SU-DHL-6 (cell line): ENCODE data around the gene SLC38A10.

ENCODE experiments used
- H2AFZ ChIP-seq: fragments of 200-600 bp; sonication (generic); 2 replicates; pipeline ENCODE4 v1.6.1; 2014; ENCODE audit warnings: low read depth, mild to moderate bottlenecking, moderate library complexity, mixed read lengths, antibody characterized with exemption, low read length; ENCODE audit not compliant: severe bottlenecking
- H3F3A ChIP-seq: fragments of 200-600 bp; shearing (Covaris generic); 2 replicates; pipeline ENCODE4 v1.6.0; 2016; ENCODE audit warnings: antibody characterized with exemption, mild to moderate bottlenecking; ENCODE audit not compliant: insufficient read depth
- H3K27ac ChIP-seq: fragments of 200-600 bp; sonication (generic); 2 replicates; pipeline ENCODE4 v1.5.1; 2016; ENCODE audit warnings: low read depth, mild to moderate bottlenecking, low read length, moderate library complexity, mixed read lengths
- H3K27me3 ChIP-seq: fragments of 200-600 bp; sonication (generic), shearing (Covaris generic); 2 replicates; pipeline ENCODE4 v1.6.0; 2014; ENCODE audit warnings: mild to moderate bottlenecking, low read length
- H3K36me3 ChIP-seq: fragments of 200-600 bp; sonication (generic); 2 replicates; pipeline ENCODE4 v1.6.1; 2014; ENCODE audit warnings: mild to moderate bottlenecking, low read length, mixed read lengths
- H3K4me2 ChIP-seq: fragments of 300-600, 200-600 bp; shearing (Covaris generic), sonication (generic); 2 replicates; pipeline ENCODE4 v1.6.0; 2014; ENCODE audit warnings: low read length, low read depth, mild to moderate bottlenecking; ENCODE audit not compliant: poor library complexity, severe bottlenecking
- H3K4me3 ChIP-seq: fragments of 200-600 bp; sonication (generic); 2 replicates; pipeline ENCODE4 v1.5.1; 2014; ENCODE audit warnings: antibody characterized with exemption, low read length, mild to moderate bottlenecking, mixed read lengths; ENCODE audit not compliant: insufficient read depth, poor library complexity, severe bottlenecking
- H3K79me2 ChIP-seq: fragments of 200-600 bp; sonication (generic); 2 replicates; pipeline ENCODE4 v1.6.1; 2014; ENCODE audit warnings: mild to moderate bottlenecking, low read length, moderate library complexity; ENCODE audit not compliant: insufficient read depth
- H3K9ac ChIP-seq: fragments of 200-600 bp; sonication (generic); 2 replicates; pipeline ENCODE4 v1.7.0; 2014; ENCODE audit warnings: mild to moderate bottlenecking, low read length
- H3K9me2 ChIP-seq: fragments of 200-600 bp; sonication (generic); replicated peaks from 2 replicates; pipeline ENCODE4 v1.6.1; 2014; ENCODE audit warnings: low read length; ENCODE audit not compliant: insufficient read depth
- H3K9me3 ChIP-seq: fragments of 200-600 bp; sonication (generic); 2 replicates; pipeline ENCODE4 v1.6.1; 2014; ENCODE audit warnings: low read length, mixed read lengths; ENCODE audit not compliant: insufficient read depth
- H4K20me1 ChIP-seq: fragments of 200-600 bp; sonication (generic); 2 replicates; pipeline ENCODE4 v1.6.1; 2014; ENCODE audit warnings: low read depth, mild to moderate bottlenecking, antibody characterized with exemption, low read length, moderate library complexity, mixed read lengths
- CTCF ChIP-seq: fragments of 200-600 bp; sonication (generic); IDR thresholded peaks from one replicate; pipeline ENCODE4 v1.5.1; 2017; ENCODE audit warnings: antibody characterized with exemption, mild to moderate bottlenecking, low read length, moderate library complexity; ENCODE audit not compliant: insufficient read depth, poor library complexity, severe bottlenecking
- EZH2phosphoT487 ChIP-seq: fragments of 200-600 bp; sonication (generic), shearing (Covaris generic); conservative IDR thresholded peaks from 2 replicates; pipeline ENCODE4 v1.6.1; 2018; ENCODE audit warnings: mild to moderate bottlenecking, antibody characterized with exemption, low read length, moderate library complexity, mixed read lengths

SLC38A10 gene

GRCh38 chr17:81200201-81200600 lies 94.9 kb downstream of the SLC38A10 start:
- H3K9me2 ChIP-seq, result no peaks in the 10 kb centered on the region
- H3K36me3 ChIP-seq, result no peaks in the 10 kb centered on the region
- no peak overlapping the region for H3K4me2 ChIP-seq
- TF ChIP-seq EZH2phosphoT487 (no peak), CTCF (no peak)
- H4K20me1 ChIP-seq, result no peaks in the 10 kb centered on the region
- H3F3A ChIP-seq, result no peaks in the 10 kb centered on the region
- no peak overlapping the region for H3K4me3 ChIP-seq
- no peak overlapping the region for H2AFZ ChIP-seq
- no peaks in the 10 kb centered on the region for H3K27me3 ChIP-seq
- H3K9me3 ChIP-seq, result no peaks in the 10 kb centered on the region
- H3K27ac ChIP-seq, result no peak overlapping the region
- H3K79me2 ChIP-seq, result no peaks in the 10 kb centered on the region
- H3K9ac ChIP-seq, result no peak overlapping the region

GRCh38 chr17:81199482-81199830 lies 95.7 kb downstream of the SLC38A10 start:
- no peaks in the 10 kb centered on the region for H3K36me3 ChIP-seq
- no peak overlapping the region for H3K4me3 ChIP-seq
- H3F3A ChIP-seq, result no peaks in the 10 kb centered on the region
- no peaks in the 10 kb centered on the region for H3K79me2 ChIP-seq
- no peaks in the 10 kb centered on the region for H3K27me3 ChIP-seq
- no peaks in the 10 kb centered on the region for H3K9me3 ChIP-seq
- H3K9me2 ChIP-seq, result no peaks in the 10 kb centered on the region
- H3K9ac ChIP-seq, result no peak overlapping the region
- no peaks in the 10 kb centered on the region for H4K20me1 ChIP-seq
- no peak overlapping the region for H2AFZ ChIP-seq
- TF ChIP-seq EZH2phosphoT487, result no peak
- TF ChIP-seq CTCF, result no peak
- no peak overlapping the region for H3K4me2 ChIP-seq
- H3K27ac ChIP-seq, result no peak overlapping the region

- Histone ChIP-seq H3K4me2 (no peak overlapping the region), H3F3A (no peaks in the 10 kb centered on the region), H4K20me1 (no peaks in the 10 kb centered on the region), H2AFZ (no peak overlapping the region), H3K4me3 (no peak overlapping the region), H3K9ac (no peak overlapping the region), H3K27ac (no peak overlapping the region), H3K36me3 (no peaks in the 10 kb centered on the region), H3K79me2 (no peaks in the 10 kb centered on the region), H3K9me2 (no peaks in the 10 kb centered on the region), H3K9me3 (no peaks in the 10 kb centered on the region), H3K27me3 (no peaks in the 10 kb centered on the region)
- TF ChIP-seq EZH2phosphoT487 (no peak), CTCF (no peak)
These were observed 96.2 kb downstream of the SLC38A10 start for GRCh38 chr17:81198826-81199481.
